ENCODE measurements around the gene PIK3C2G. TPM values are rescaled to one million over a fixed set of nuclear protein-coding genes. Genes with fewer than 3 reads are reported as not detected.
"Not testable (repeated sequence)": the region's sequence is repeated elsewhere in the genome, so short reads cannot be mapped to it uniquely, and the experiment has no call there.

PIK3C2G gene, protein sequence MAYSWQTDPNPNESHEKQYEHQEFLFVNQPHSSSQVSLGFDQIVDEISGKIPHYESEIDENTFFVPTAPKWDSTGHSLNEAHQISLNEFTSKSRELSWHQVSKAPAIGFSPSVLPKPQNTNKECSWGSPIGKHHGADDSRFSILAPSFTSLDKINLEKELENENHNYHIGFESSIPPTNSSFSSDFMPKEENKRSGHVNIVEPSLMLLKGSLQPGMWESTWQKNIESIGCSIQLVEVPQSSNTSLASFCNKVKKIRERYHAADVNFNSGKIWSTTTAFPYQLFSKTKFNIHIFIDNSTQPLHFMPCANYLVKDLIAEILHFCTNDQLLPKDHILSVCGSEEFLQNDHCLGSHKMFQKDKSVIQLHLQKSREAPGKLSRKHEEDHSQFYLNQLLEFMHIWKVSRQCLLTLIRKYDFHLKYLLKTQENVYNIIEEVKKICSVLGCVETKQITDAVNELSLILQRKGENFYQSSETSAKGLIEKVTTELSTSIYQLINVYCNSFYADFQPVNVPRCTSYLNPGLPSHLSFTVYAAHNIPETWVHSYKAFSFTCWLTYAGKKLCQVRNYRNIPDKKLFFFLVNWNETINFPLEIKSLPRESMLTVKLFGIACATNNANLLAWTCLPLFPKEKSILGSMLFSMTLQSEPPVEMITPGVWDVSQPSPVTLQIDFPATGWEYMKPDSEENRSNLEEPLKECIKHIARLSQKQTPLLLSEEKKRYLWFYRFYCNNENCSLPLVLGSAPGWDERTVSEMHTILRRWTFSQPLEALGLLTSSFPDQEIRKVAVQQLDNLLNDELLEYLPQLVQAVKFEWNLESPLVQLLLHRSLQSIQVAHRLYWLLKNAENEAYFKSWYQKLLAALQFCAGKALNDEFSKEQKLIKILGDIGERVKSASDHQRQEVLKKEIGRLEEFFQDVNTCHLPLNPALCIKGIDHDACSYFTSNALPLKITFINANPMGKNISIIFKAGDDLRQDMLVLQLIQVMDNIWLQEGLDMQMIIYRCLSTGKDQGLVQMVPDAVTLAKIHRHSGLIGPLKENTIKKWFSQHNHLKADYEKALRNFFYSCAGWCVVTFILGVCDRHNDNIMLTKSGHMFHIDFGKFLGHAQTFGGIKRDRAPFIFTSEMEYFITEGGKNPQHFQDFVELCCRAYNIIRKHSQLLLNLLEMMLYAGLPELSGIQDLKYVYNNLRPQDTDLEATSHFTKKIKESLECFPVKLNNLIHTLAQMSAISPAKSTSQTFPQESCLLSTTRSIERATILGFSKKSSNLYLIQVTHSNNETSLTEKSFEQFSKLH (N-terminal part only)
- not detected in 2 replicates for total RNA-seq (2014; rRNA removed; shearing (Covaris generic))
- polyA plus RNA-seq (2015; cell fraction: cytosol; rRNA removed), result 0.05 TPM in 1 of 2 replicates, not detected in the other
- 0.05 TPM in 1 of 2 replicates, not detected in the other for polyA plus RNA-seq (2015; cell fraction: nucleus; rRNA removed)

DNA sequence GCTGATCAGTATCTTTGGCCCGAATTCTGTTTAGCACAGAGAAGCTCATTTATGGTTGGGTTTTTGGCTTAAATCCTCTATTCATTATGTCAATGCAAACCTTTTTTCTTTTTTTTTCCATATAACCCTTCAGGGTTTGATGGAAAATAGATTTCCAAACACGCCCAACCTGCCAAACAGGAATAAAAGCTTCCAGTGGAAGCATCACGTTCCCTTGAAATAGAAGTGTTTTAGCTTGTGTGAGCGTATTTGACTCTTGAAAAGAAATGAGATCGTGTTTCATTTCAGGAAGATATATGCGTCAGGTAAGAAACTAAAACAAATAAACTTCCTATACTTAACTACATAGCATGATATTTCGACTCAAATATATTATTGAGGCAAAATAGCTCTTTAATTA, at the start of gene PIK3C2G:
TSS of gene PIK3C2G (plus strand) at position 246 of the 400 bp plus-strand sequence. CDS start 20,564 bp downstream, outside the sequence.
- DNase-seq (ENCODE audit: low read depth), result no peak

DNA sequence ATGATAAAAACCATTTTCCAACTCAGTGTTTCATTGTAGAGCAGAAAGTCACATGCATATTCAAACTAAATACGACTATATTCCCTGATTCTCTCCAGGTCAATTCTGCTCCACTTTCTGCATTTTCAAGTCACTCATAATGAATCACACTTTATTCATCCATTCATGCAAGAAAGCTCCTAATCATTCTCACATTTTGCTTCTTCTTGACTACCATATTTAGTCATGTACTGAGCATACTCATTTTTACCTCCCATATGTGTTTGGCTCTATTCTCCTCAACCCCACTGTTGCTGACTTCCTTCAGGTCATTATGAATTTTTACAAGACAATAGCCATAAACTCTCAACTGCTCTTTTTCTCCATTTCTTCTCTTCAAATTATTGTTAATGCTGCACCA, 43.4 kb upstream of the PIK3C2G start:
- DNase-seq (ENCODE audit: low read depth), result peak; percentile 56

DNA sequence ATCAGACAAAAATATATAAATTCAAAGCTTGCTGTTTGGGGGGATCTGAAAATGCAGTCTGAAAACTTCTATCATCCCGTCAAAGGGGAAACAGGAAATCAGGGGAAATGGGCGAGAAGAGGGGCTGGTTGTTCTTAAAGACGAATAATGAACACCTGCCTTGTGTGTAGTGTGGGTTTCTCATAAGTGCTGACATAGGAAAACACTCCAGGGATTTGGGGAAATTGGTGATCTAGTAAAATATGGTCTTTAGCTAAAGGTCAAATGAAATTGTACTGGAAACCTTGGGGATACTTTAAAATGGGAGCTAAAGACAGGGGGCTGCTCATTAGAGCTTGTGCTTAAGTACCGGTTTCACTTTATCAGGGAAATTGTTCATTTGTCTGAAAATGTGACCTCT, 39.6 kb upstream of the PIK3C2G start:
- DNase-seq (ENCODE audit: low read depth), result no peak

DNA sequence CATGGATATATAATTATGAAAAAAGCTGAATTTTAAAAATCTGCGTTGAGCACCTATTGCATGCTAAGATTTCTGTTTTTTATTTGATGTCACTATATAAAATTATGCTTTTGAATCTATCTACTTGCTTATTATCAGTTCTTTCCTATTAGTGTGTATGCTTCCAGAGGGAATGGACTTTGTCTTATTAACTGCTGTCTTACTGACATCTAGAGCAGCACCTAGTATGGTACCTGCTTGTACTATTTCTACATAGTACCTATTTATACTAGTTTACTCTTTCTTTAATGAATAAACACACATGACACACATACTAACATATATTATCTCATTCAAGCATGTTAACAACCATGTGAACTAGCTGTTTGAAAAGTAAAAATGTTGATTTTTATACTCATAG, 38.6 kb upstream of the PIK3C2G start:
- no peak for DNase-seq (ENCODE audit: low read depth)

DNA sequence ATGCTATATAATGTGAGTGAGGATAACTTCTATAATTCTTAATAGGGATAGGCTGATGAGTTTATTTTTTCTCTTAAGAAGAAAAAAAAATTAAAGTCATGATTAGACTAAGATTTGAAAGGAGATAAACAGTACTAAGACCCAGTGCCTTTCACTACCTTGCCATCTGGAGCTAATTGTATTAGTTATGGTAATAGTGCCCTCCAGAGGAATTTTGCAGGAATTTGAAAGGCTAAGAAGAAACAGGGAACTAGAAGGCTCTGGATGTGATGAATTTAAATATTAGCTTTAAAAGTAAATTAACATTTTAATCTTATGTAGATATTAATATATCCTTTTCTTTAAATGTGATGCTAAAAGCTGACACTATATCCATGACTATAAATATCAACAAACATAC, 36.6 kb upstream of the PIK3C2G start:
- DNase-seq (ENCODE audit: low read depth), result peak; percentile 17

DNA sequence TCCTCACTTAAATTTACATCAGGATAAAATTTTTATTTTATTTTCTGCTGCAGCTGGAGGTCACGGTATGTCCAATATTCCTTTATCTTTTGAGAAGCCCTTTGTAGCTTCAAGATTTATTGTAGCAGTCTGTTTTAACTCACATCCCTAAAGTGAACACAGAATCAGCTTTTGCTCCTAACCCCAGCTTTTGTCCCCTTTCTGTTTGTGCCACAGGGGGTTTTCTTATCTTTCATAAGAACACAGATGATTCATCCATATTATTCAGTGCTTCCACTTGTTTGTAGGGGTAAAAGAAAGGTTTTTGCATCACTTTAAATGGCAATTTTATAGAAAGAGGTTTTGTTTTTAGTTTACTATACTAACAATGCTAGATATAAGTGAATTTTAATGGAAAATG, 21.8 kb upstream of the PIK3C2G start:
- DNase-seq (ENCODE audit: low read depth), result no peak

DNA sequence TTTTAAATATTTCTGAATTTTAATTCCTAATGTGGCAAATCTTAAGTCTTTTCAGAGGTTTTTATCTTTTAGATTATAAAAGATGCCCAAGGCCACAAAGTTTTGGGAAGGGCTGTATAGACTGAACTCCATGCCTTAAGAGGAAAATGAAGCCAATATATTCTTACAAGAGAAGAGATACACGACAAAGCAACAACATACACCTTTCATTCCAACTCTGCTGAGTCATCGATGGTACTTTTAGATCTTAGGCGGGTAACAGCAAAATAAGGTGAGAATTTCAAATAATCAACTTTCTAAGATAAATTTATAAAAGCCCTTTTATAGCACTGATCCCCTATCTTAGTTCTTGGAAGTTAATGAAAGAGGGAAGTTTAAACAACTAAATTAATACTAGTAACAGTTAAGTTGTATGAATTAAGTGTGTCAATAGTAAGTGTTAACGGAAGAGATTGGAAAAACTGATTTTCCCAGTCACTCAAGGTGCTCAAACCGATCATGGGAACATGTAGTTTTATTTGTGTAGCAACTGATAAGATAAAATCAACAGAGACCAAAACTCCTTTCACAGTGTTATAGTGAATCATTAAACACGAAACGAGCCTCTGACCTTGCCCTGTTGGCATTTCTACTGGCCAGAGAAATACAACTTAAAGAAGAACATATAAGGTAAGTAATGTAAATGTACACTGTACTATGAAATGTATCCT, 18.8 kb upstream of the PIK3C2G start:
- no peak for DNase-seq (ENCODE audit: low read depth)

DNA sequence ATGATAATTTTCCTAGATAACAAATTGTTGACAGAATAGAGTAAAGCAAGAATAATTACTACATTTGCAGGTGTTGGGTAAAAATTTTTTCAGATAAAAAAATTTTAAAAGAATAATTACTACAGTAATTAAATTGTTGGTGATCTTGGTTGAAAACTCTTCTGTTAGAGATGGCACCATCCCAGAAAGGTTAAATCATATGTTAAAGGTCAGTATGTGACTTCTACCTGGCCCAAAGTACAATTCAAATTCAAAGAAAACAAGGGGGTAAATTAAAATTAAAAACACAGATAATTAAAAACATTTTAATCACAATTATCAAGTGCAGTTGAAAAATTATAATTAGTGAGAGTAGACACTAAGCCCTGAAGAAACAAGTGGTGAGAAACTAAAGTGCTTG, 18.1 kb upstream of the PIK3C2G start:
- no peak for DNase-seq (ENCODE audit: low read depth)

DNA sequence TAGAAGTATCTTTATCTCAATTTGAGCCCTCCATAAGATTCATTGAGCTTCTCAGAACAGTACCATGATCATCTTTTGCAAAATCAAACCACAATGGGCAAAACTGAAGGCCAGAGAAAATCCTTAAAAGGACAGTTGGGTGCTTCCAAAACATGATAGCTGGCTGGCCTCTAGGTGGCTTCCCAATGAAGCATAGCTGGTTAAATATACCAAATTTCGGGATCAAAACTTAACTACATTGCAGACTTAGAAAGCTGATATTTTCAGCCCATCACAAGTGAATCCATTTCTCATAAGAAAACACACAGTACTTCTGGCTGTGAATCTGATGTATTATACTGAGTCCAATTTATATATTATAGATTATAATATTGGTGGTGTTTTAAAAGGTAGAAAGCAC, 15.3 kb upstream of the PIK3C2G start:
- no peak for DNase-seq (ENCODE audit: low read depth)

DNA sequence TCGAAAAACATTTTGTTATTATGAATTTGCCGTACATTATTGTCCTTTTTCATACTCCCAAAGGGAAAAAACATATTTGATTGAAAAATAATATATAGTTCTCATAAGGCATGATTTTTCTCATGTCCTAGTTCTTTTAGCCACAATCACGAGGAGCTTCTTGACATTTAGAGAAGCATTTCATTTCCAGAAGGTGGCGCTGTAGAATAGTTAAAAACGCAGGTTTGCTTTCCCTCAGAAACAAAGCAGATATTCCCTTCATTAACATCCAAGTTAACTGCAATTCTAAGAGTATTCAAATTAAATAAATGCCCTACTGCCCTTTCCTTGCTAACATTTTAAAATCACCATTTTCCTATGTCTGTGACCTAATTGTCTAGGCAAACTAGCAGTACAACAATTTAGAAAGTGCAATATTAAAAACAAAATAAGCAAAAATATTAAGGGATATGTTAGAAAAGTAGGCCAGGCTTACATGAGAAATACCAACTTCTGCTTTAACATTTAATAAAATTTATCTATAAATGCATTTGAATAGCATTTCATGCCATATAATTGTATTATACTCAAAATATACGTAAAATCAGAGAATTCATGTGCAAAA, 10.9 kb upstream of the PIK3C2G start:
- DNase-seq (ENCODE audit: low read depth), result peak; percentile 50

DNA sequence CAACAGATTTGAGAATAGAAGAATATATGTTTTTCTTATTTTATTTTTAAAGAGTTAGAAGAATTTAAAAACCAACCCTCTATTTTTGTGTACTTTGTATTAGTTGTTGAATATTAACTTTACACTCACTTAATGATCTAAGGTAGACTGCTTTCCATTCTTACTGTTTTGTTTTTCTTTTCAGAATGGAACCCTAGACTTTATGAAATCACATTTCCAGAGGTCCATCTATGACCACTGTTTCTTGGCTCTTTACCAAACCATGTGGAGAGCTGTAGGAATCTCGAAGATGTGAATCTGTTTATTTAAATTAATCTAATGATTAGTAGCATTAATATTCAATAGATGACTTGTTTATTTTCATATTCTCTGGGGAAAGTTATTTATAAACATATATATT, 7.2 kb upstream of the PIK3C2G start:
- no peak for DNase-seq (ENCODE audit: low read depth)

DNA sequence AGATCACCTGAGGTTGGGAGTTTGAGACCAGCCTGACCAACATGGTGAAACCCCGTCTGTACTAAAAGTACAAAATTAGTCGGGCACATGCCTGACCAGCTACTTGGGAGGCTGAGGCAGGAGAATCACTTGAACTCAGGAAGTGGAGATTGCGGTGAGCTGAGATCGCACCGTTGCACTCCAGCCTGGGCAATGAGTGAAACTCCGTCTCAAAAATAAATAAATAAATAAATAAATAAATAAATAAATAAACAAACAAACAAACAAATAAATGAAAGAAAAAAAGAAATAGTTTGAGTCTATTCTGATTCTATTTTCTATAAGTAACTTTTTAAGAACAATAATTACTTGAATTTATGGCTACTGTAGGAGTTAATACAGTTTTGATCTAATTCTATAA, 6.3 kb upstream of the PIK3C2G start:
- not testable (repeated sequence) for DNase-seq (ENCODE audit: low read depth)

DNA sequence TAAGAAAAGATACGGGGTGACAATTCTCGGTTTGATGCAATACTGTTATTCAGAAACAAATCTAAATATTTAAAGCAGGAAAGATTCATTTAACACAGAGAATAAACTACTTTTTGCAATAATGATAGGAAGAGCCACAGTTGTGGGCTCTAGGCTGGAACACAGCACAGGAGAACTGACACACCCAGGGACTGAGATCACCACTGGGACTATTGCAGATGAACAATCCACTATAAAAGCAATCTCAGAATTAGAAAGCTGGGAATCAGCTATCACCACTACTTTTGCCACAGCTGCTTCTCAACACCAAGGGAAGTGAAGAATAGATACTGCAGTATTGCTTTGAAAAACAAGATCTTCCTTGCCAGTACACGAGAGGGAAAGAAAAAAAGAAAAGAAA, 4.1 kb upstream of the PIK3C2G start:
- no peak for DNase-seq (ENCODE audit: low read depth)

DNA sequence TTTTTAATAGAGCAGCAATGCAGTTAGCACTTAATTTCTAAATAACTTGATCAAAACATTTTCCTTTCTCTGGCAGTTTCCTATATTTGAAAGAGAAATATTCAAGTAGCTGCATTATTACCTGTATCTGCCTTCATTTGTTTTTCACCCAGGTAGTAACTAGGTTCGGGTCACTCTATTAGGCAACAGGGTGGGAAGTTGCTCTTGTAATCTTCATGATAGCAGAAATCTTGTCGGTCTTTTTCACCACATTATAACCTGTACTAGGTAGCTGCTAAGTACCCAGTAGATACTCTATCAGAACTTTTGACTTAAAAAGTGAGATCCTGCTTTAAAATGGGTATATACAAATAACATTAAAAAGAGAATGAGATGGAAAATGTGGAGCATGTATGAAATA, 2.4 kb upstream of the PIK3C2G start:
- DNase-seq (ENCODE audit: low read depth), result no peak

DNA sequence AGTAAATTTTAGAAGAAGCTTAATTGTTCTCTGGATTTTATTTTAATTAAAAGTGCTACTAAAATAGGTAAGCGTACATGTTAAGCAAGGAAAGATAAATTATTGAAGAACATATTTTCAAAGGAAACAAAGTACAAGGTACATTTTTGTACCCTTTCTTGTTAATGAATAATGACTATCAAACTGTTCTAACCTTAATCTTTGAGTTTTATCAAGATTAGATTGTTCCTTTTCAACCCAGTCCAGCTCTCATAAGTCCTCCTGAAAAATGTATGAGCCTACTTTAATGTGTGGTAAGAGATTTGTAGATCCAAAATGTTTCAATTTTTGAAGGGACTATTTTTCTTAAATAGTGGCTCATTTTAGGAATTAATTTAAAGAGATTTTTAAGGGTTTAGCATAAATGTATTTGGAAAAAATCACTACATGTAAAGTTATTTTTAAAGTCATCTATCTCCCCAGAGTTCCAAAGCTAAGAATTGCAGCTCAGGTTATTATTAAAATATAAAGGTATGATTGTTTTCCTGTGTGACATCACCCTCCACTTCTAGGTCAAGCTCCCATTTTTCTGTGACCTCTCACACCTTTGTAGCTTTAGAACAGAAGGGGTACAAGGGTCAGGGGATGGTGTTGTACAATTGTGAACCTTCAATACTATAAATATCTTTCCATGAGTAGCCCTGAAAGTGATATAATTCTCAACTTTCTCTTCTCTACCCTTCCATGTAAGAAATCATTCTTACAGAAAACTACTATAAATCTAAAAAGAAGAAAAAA, 1.2 kb upstream of the PIK3C2G start:
- DNase-seq (ENCODE audit: low read depth), result no peak

DNA sequence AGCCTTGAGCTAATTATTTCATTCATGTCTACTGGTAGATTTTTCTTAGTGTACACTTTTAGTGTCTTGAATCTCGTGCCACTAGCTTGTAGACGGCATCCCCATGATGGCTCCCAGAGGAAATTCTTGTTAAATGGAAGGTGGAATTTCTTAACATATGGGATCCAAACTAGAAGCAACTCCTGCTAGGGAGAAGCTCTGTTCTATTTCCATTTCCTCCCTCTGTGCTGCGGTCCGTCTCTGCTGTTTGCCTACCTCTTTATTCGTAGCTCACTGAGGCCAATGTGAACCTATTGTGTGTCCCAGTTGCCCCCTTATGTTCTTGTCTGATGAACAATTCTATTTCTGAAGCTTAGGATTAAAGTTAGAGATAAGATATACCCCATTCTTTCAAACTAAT, 588 bp downstream of the PIK3C2G start:
- no peak for DNase-seq (ENCODE audit: low read depth)

DNA sequence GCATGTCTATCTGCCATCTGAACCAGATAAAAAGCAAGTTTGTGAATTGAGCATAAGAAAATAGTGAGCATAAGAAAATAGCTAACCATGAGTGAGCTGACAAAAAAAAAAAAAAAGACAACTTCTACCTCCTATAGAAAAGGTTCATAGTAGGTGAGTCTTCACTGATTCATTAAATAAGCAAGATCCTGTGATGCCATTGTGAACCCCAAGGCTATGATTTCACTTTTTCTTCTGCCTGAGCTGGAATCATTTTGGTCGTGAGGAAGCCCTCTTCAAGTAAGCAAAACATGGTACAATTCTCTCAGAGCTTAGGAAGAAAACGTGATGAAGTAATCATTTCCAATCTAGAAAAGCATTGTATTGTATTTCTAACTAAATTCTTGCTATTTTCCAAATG, 1.2 kb downstream of the PIK3C2G start:
- peak; percentile 56 for DNase-seq (ENCODE audit: low read depth)

DNA sequence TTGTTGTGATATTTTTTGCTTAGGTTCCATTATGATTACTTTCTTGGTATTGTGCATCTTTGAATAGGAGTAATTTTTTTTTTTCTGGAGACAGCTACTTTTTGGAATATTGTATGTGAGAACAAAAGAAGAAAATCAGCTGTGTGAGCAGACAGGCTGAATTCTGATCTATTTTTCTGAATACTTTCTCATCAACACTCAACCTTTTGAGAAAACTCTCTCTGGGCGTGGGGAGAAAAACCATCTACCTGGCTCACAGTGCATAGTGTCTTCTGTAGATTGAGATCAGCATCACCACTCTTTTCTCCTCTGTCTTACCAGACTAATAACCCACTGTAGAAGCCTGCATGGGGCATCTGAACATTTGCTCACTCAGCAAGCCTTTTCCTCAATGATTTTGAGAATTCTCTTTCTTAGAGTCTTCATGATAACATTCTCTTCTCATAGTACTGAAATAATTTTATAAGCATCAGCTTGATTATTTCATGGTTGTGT, 3.3 kb downstream of the PIK3C2G start:
- no peak for DNase-seq (ENCODE audit: low read depth)

DNA sequence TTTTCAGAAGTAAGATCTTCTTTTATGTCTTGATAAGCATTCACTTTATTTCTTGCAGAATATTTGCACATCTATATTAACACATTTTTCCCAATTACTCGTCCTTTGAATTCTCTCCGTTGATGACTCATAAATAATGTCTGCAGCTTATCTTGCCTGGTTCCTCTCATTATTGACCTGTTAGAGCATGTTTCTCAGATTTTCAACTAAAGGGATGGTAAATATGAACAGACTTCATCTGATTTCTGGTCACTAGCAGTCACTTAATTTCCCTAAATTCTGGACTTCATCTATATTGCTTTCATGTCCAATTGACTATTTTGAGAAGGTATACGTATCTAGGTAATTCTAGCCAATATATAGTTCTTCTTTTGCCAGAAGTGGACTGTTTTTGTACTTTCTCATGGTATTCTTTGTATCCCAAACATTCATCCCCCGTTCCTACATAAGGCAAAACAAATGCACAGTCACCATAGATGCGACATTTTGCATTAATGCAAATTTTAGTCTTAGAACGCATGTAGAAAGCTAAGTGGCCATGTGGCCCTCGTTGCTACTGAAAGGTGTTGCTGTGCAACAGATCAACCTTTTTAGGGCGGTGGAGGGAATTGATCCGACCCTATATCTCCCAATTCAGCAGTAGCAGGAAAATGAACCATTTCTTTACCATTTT, 6.2 kb downstream of the PIK3C2G start:
- DNase-seq (ENCODE audit: low read depth), result no peak
